HG03025 (cell line): ENCODE measurements around the gene S100A5.
"Not testable (repeated sequence)": the region's sequence is repeated elsewhere in the genome, so short reads cannot be mapped to it uniquely, and the experiment has no call there.

Experiments used
- ATAC-seq: cut with Tn5 transposase; IDR thresholded peaks from one replicate; pipeline ENCODE4 v1.9.1; 2021; ENCODE audit warnings: mild to moderate bottlenecking, moderate library complexity; ENCODE audit not compliant: unreplicated experiment, low FRiP score

S100A5 gene, protein sequence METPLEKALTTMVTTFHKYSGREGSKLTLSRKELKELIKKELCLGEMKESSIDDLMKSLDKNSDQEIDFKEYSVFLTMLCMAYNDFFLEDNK

GRCh38 chr1:153540394-153541361 is at the start of gene S100A5:
Gene S100A5 (minus strand): TSS chr1:153540934. CDS start chr1:153540191, 743 bp downstream.
- no peak for ATAC-seq

DNA sequence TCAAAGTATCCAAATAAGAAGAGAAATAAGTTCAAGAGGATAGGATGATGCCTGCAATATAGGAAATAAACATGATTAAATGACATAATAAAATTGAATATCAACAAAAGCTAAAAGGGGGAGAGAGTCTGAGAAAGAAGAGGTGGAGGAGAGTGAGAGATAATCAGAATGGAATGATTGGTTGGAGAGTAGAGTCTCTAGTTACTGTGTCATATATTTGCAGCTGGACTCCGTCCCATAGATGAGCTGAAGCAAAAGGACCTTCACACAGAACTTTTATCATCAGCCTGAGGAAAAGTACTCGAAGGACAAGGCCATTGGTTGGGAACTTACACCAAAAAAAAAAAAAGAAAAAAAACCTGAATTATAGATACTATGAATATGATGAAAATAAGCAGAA is 47.7 kb upstream of the S100A5 start:
- ATAC-seq, result no peak

GRCh38 chr1:153588033-153588432 is 47.3 kb upstream of the S100A5 start:
- ATAC-seq, result not testable (repeated sequence)

DNA sequence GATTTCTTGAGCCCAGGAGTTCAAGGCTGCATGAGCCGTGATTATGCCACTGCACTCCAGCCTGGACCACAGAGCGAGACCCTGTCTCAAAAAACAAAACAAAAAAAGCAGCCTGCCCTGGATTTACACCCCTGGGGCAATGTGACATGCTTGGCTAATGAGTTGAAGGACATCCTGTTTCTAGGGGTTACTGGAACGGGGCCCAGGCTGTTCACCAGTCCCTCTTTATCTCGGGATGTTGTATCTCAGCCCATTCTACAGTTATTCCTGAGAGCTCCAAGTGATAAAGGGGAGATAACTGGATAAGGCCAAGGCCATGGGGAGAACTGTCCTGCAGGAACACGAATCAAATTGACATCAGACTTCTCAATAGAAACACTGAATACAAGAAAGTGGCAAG is 46.6 kb upstream of the S100A5 start:
- ATAC-seq, result no peak

GRCh38 chr1:153586347-153586746 is 45.6 kb upstream of the S100A5 start:
- no peak for ATAC-seq

- ATAC-seq, result no peak
Observed at GRCh38 chr1:153585006-153585405, 44.3 kb upstream of the S100A5 start.

DNA sequence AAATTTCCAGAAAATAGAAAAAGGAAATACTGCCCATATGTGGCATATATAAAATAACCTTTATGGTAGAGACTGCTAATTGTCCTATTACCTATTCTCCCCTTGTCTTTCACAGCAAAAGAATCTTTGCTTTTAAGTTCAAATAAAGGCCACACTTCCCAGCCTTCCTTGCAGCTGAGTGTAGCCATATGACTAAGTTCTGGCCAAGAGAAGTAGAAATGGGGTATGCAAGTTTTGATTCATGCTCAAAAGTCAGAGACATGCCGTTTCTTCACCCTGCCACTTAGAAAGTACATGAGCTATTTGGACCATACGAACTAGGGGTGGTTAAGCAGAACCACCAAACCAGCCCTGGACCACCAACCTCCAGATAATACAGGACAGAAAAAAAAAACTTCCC is 43.2 kb upstream of the S100A5 start:
- ATAC-seq, result no peak

GRCh38 chr1:153583514-153583913 is 42.8 kb upstream of the S100A5 start:
- ATAC-seq, result not testable (repeated sequence)

DNA sequence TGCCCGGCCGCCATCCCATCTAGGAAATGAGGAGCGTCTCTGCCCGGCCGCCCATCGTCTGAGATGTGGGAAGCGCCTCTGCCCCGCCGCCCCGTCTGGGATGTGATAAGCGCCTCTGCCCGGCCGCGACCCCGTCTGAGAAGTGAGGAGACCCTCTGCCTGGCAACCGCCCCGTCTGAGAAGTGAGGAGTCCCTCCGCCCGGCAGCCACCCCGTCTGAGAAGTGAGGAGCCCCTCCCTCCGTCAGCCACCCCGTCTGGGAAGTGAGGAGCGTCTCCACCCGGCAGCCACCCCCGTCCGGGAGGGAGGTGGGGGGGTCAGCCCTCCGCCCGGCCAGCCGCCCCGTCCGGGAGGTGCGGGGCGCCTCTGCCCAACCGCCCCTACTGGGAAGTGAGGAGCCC is 42.1 kb upstream of the S100A5 start:
- ATAC-seq, result not testable (repeated sequence)

GRCh38 chr1:153578936-153579335 is 38.2 kb upstream of the S100A5 start:
- ATAC-seq, result no peak

DNA sequence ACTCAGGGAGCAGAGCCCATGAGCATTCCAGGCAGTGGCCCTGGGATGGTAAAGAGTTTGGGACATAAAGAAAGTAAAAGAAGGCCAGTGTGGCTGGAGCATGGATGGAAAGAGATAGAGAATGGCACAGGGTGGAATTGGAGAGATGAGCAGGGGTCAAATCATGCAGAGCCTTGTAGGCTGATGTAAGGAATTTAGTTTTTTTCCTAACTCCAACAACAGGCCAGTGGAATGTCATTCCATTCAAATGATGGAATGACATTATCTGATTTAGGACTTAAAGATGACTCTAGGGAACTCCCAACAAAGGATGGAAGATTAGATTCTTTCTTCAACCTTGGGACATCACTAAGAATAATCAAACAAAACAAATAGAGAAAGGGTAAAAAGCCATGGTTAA is 37.8 kb upstream of the S100A5 start:
- ATAC-seq, result no peak

- ATAC-seq, result no peak
Observed at GRCh38 chr1:153577624-153578051, 36.9 kb upstream of the S100A5 start.

DNA sequence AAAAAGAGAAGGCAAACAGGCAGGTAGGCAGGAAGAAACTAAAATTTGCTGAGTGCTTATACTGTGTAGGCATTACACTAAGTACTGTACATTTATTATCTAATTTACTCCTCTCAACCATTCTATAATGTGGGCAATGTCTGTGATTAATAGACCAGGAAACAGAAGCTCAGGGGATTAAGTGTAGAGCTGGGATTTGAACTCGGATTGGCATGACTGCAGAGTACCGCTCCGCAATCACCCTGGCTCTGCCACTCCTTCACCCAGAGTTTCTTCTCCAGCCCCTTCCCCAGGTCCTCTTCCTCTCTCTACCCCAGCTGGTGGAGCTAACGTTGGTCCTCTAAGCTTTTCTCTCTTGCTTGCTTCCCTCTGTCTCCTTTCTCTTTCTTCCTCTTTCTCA is 36.4 kb upstream of the S100A5 start:
- ATAC-seq, result no peak

DNA sequence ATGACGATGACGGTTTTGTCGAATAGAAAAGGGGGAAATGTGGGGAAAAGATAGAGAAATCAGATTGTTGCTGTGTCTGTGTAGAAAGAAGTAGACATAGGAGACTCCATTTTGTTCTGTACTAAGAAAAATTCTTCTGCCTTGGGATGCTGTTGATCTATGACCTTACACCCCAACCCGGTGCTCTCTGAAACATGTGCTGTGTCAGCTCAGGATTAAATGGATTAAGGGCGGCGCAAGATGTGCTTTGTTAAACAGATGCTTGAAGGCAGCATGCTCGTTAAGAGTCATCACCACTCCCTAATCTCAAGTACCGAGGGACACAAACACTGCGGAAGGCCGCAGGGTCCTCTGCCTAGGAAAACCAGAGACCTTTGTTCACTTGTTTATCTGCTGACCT is 34.8 kb upstream of the S100A5 start:
- not testable (repeated sequence) for ATAC-seq

DNA sequence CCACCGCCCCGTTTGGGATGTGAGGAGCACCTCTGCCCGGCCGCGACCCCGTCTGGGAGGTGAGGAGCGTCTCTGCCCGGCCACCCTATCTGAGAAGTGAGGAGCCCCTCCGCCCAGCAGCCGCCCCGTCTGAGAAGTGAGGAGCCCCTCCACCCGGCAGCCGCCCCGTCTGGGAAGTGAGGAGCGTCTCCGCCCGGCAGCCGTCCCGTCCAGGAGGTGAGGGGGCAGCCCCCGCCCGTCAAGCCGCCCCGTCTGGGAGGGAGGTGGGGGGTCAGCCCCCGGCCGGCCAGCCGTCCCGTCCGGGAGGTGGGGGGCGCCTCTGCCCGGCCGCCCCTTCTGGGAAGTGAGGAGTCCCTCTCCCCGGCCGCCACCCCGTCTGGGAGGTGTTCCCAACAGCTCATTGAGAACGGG is 34.4 kb upstream of the S100A5 start:
- not testable (repeated sequence) for ATAC-seq

GRCh38 chr1:153573351-153573750 is 32.6 kb upstream of the S100A5 start:
- ATAC-seq, result no peak

GRCh38 chr1:153572569-153573015 is 31.9 kb upstream of the S100A5 start:
- ATAC-seq, result no peak

- no peak for ATAC-seq
Observed at GRCh38 chr1:153571706-153572105, 31.0 kb upstream of the S100A5 start.

DNA sequence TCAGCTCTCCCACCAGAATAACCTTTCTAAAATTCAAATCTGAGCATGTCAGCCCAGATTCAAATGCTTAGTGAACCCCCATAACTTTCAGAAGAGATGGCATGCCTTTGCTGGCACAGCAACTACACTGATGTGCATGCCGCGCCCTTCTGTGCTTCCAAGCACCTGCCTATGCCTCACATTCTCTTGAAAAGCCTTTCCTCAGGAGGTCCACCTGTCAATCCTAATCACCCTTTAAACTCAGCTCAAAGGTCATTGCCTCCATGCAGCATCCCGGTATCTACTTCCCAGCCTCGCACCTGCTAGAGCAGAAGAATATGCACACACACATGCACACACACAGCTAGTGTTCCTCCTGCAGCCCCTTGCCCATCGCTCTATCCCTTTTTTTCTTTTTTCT is 30.1 kb upstream of the S100A5 start:
- no peak for ATAC-seq

DNA sequence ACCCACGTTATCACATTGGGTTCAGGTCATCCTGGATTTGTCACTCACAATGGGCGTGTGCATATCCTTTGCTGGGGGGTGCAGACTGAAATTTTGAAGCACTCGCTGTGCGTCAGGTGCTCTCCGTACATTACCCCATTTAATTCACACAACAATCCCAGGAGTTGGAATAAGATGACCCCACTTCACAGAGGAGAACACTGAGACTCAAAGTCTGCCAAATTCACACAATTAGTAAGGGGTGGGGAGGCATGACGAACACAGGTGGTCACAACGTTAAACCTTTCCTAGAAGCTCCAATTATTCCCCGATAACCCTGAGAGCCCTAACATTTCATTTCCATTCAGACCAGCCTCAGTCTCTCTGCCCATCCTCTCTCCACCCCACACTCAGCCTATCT is 28.7 kb upstream of the S100A5 start:
- no peak for ATAC-seq

DNA sequence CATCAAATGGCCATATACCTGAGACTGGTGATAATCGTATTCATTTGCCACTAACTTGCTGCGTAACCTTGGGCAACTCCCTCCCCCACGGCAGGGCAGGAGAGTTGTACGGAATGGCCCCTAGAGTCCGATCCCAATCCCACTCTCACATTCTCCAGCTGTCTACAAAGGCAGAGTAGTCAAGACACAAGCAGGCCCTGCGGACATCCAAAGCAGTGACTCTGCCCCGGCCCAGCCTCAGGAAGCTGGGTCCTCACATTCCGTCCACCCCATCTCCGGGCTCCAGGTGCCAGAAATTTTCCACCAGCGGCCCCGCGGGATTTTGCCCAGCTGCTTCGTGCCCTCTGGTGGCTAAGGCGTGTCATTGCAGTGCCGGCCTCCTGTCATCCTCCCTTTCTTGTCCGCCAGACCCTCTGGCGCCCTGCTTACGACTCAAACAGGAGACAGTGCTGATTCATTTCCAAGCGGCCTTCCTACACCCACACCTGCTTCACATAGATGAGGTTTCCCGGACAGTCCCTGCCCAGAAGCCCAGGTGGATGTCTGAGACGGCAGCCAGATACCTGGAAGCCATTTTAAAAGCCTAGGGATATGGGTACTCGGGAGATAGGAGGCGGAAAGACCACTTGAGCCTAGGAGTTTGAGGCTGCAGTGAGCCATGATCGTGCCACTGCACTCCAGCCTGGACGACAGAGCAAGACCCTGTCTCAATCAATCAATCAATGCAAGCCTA is 27.8 kb upstream of the S100A5 start:
- no peak for ATAC-seq
